GM19351 (cell line): ENCODE data around the gene KLF3.

Source experiments
- ATAC-seq: cut with Tn5 transposase; IDR thresholded peaks from one replicate; pipeline ENCODE4 v1.9.1; 2021; ENCODE audit warnings: mild to moderate bottlenecking, moderate library complexity; ENCODE audit not compliant: unreplicated experiment

KLF3 gene

GRCh38 chr4:38654273-38654672 is 9.7 kb upstream of the KLF3 start:
- no peak for ATAC-seq

- ATAC-seq: no peak
Measured at GRCh38 chr4:38656111-38656510, 7.9 kb upstream of the KLF3 start.

- no peak for ATAC-seq
Measured at GRCh38 chr4:38659346-38659745, 4.7 kb upstream of the KLF3 start.

- ATAC-seq: no peak
Measured at GRCh38 chr4:38660838-38661237, 3.2 kb upstream of the KLF3 start.

GRCh38 chr4:38661371-38661770 is 2.6 kb upstream of the KLF3 start:
- ATAC-seq: no peak

GRCh38 chr4:38662522-38663089 is 1.4 kb upstream of the KLF3 start:
- no peak for ATAC-seq

- ATAC-seq: peak; percentile 34
Measured at GRCh38 chr4:38663090-38663800, 754 bp upstream of the KLF3 start.

GRCh38 chr4:38664706-38665401 is 855 bp downstream of the KLF3 start:
- no peak for ATAC-seq

GRCh38 chr4:38665551-38666411 is 1.8 kb downstream of the KLF3 start:
- no peak for ATAC-seq

GRCh38 chr4:38666766-38667084 is 2.7 kb downstream of the KLF3 start:
- ATAC-seq: no peak

GRCh38 chr4:38667085-38667893 is 3.3 kb downstream of the KLF3 start:
- ATAC-seq: no peak

GRCh38 chr4:38668203-38668971 is 4.4 kb downstream of the KLF3 start:
- ATAC-seq: no peak

GRCh38 chr4:38669208-38669607 is 5.2 kb downstream of the KLF3 start:
- ATAC-seq: no peak

- no peak for ATAC-seq
Measured at GRCh38 chr4:38670109-38670901, 6.3 kb downstream of the KLF3 start.

GRCh38 chr4:38670939-38671591 is 7.1 kb downstream of the KLF3 start:
- ATAC-seq: no peak

- ATAC-seq: no peak
Measured at GRCh38 chr4:38671592-38671940, 7.6 kb downstream of the KLF3 start.

- ATAC-seq: no peak
Measured at GRCh38 chr4:38672074-38672396, 8.0 kb downstream of the KLF3 start.

GRCh38 chr4:38672397-38673129 is 8.6 kb downstream of the KLF3 start:
- ATAC-seq: no peak
